HepG2 (cell line): ENCODE results near the gene MBD2. TPM values are rescaled to one million over a fixed set of nuclear protein-coding genes. Genes with fewer than 3 reads are reported as not detected.

Experiments used
- ATAC-seq: fragments of 200-7000 bp; cut with Tn5 transposase; 3 replicates; pipeline ENCODE4 v1.9.1; 2020; ENCODE audit warnings: mild to moderate bottlenecking, moderate library complexity
- BruUV-seq: library from RNA; stranded (reverse); fragments of 400-500 nt; replicated peaks from 2 replicates; lab custom pipeline; 2021; lab: Mats Ljungman, UMichigan
- CTCF ChIA-PET: fragments of 300-600 bp; formaldehyde crosslinking; extraction: SDS; loops from one replicate; lab custom pipeline; 2021; ENCODE audit warnings: low total read pairs, inconsistent platforms, low intra/inter-chr PET ratio; lab: Yijun Ruan, JAX
- POLR2A ChIA-PET: fragments of 350-600 bp; sonication (Branson Sonifier 250); formaldehyde crosslinking; loops from one replicate; lab custom pipeline; 2020; ENCODE audit warnings: antibody characterized with exemption, inconsistent platforms; lab: Yijun Ruan, JAX
- DNase-seq: peaks from one replicate; pipeline ENCODE4 v3.0.0-alpha.2; 2015; ENCODE audit warnings: low spot score
- FAIRE-seq: peaks from 3 replicates; lab custom pipeline; 2011; peaks lifted over from hg19 to GRCh38; lab: Jason Lieb, UNC
- H2AFZ ChIP-seq: one replicate; pipeline ENCODE4 v1.6.1; 2011; ENCODE audit warnings: low read length, inconsistent platforms
- H3K27ac ChIP-seq: fragments of 300-600 bp; 3 replicates; pipeline ENCODE4 v1.8.0; 2011; ENCODE audit warnings: mixed run types, mild to moderate bottlenecking, mixed read lengths, low read length, inconsistent platforms; ENCODE audit not compliant: insufficient read depth; ENCODE audit errors: extremely low read length
- H3K27me3 ChIP-seq, 2 experiments: fragments of 200-600 bp in 1 of 2; 2 replicates in 1 of 2; 3 replicates in 1 of 2; pipeline versions ENCODE4 v1.6.0 to v1.8.0; 2011; ENCODE audit warnings: low read length in 2 of 2, mild to moderate bottlenecking in 2 of 2, moderate library complexity in 2 of 2, inconsistent platforms in 1 of 2; ENCODE audit not compliant: insufficient read depth in 2 of 2, control insufficient read depth in 1 of 2
- H3K36me3 ChIP-seq, 2 experiments: fragments of 200-600 bp in 1 of 2; replicated peaks in 1 of 2; 2 replicates in 1 of 2; 3 replicates in 1 of 2; pipeline versions ENCODE4 v1.5.1 to v1.8.0; 2011; ENCODE audit warnings: low read length in 2 of 2, inconsistent platforms in 1 of 2; ENCODE audit not compliant: insufficient read depth in 2 of 2, control insufficient read depth in 1 of 2
- H3K4me1 ChIP-seq: 2 replicates; pipeline ENCODE4 v1.5.1; 2012; ENCODE audit warnings: low read length, inconsistent platforms; ENCODE audit not compliant: insufficient read depth
- H3K4me2 ChIP-seq: 2 replicates; pipeline ENCODE4 v1.6.0; 2011; ENCODE audit warnings: low read depth, low read length, inconsistent platforms
- H3K4me3 ChIP-seq, 3 experiments: fragments of 200-600 bp in 1 of 3; sonication (generic), shearing (Covaris generic) in 1 of 3; replicated peaks in 1 of 3; 2 replicates each; pipeline ENCODE4 v1.5.1; 2011 to 2016; ENCODE audit warnings: low read length in 3 of 3, inconsistent platforms in 2 of 3, low read depth in 2 of 3, mild to moderate bottlenecking in 2 of 3, control low read depth in 1 of 3, mixed read lengths in 1 of 3; ENCODE audit not compliant: insufficient read depth in 1 of 3
- H3K79me2 ChIP-seq: one replicate; pipeline ENCODE4 v1.6.1; 2011; ENCODE audit warnings: low read length, inconsistent platforms; ENCODE audit not compliant: insufficient read depth
- H3K9ac ChIP-seq: 2 replicates; pipeline ENCODE4 v1.6.0; 2011; ENCODE audit warnings: mild to moderate bottlenecking, low read depth, low read length, inconsistent platforms; ENCODE audit not compliant: insufficient read depth
- H3K9me3 ChIP-seq: 2 replicates; pipeline ENCODE4 v1.5.1; 2012; ENCODE audit warnings: mild to moderate bottlenecking, low read length
- H4K20me1 ChIP-seq: 2 replicates; pipeline ENCODE4 v1.6.0; 2011; ENCODE audit warnings: inconsistent platforms, mild to moderate bottlenecking, low read length, moderate library complexity; ENCODE audit not compliant: insufficient read depth
- AFF4 ChIP-seq: sonication (generic); formaldehyde crosslinking; IDR thresholded peaks from 2 replicates; pipeline ENCODE4 v1.4.0; 2020; ENCODE audit warnings: missing genetic modification reagents
- ATF3 ChIP-seq: sonication (generic); formaldehyde crosslinking; IDR thresholded peaks from 2 replicates; pipeline ENCODE4 v1.4.0; 2020; ENCODE audit warnings: missing genetic modification reagents
- ATF7-NPFF ChIP-seq: sonication (generic); formaldehyde crosslinking; IDR thresholded peaks from 2 replicates; pipeline ENCODE4 v1.8.1; 2023; ENCODE audit warnings: mild to moderate bottlenecking, low read depth, missing genetic modification reagents, moderate library complexity
- CHD2 ChIP-seq: IDR thresholded peaks from 2 replicates; pipeline ENCODE4 v1.6.1; 2011; ENCODE audit warnings: low read depth, low read length, improper control_type of control experiment
- DR1 ChIP-seq: sonication (generic); formaldehyde crosslinking; IDR thresholded peaks from 2 replicates; pipeline ENCODE4 v1.8.0; 2021; ENCODE audit warnings: mild to moderate bottlenecking, missing genetic modification reagents, inconsistent platforms
- LRRFIP1 ChIP-seq: sonication (generic); formaldehyde crosslinking; conservative IDR thresholded peaks from 2 replicates; pipeline ENCODE4 v1.4.0; 2020; ENCODE audit warnings: missing genetic modification reagents
- MAX ChIP-seq: IDR thresholded peaks from 2 replicates; pipeline ENCODE4 v1.6.1; 2012; ENCODE audit warnings: inconsistent platforms
- MIER2 ChIP-seq: IDR thresholded peaks from 2 replicates; pipeline ENCODE4 v1.6.1; 2016; ENCODE audit warnings: missing biosample characterization, missing genetic modification reagents
- NCOR1 ChIP-seq: fragments of 200-600 bp; sonication (generic); IDR thresholded peaks from 2 replicates; pipeline ENCODE4 v1.7.0; 2017; ENCODE audit warnings: antibody characterized with exemption, low read length, borderline replicate concordance
- PITX1 ChIP-seq: sonication (generic); formaldehyde crosslinking; IDR thresholded peaks from 2 replicates; pipeline ENCODE4 v1.5.1; 2020; ENCODE audit warnings: mild to moderate bottlenecking, missing genetic modification reagents
- RAD51 ChIP-seq: fragments of 450-650 bp; IDR thresholded peaks from 2 replicates; pipeline ENCODE4 v1.6.1; 2016; ENCODE audit warnings: borderline replicate concordance
- ZBTB10 ChIP-seq: sonication (generic); formaldehyde crosslinking; IDR thresholded peaks from 2 replicates; pipeline ENCODE4 v1.4.0; 2020; ENCODE audit warnings: missing genetic modification reagents, borderline replicate concordance
- ZFY ChIP-seq: sonication (generic); formaldehyde crosslinking; IDR thresholded peaks from 2 replicates; pipeline ENCODE4 v1.4.0; 2020; ENCODE audit warnings: missing genetic modification reagents
- ZNF136 ChIP-seq: sonication (generic); formaldehyde crosslinking; IDR thresholded peaks from 2 replicates; pipeline ENCODE4 v1.8.1; 2022; ENCODE audit warnings: low read depth, mild to moderate bottlenecking, moderate library complexity, missing genetic modification reagents
- ZNF343 ChIP-seq: sonication (generic); formaldehyde crosslinking; IDR thresholded peaks from 2 replicates; pipeline ENCODE4 v1.4.0; 2020; ENCODE audit warnings: mild to moderate bottlenecking, missing genetic modification reagents
- ZNF569 ChIP-seq: sonication (generic); formaldehyde crosslinking; IDR thresholded peaks from 2 replicates; pipeline ENCODE4 v1.5.0; 2020; ENCODE audit warnings: mild to moderate bottlenecking, missing genetic modification reagents, moderate library complexity, borderline replicate concordance
- ZNF614 ChIP-seq: IDR thresholded peaks from 2 replicates; pipeline ENCODE4 v1.6.1; 2018; ENCODE audit warnings: missing biosample characterization, missing genetic modification reagents, inconsistent platforms, borderline replicate concordance
- WGBS: methylation state at CpG from one replicate; pipeline ENCODE4 v1.1.6; 2017; ENCODE audit warnings: low lambda C conversion rate; 5-methylcytosine and 5-hydroxymethylcytosine counted together
- in situ Hi-C: cut with HindIII; loops from 2 replicates; pipeline ENCODE4 v1.10.0; 2017; ENCODE audit warnings: low pct_unique_long_range_greater_than_20kb; ENCODE audit not compliant: extremely low pct_ligation_motif_present
- intact Hi-C: fragments of 100-400 bp; cut with micrococcal nuclease; formaldehyde crosslinking; loops from one replicate; pipeline ENCODE4 v1.10.0; 2022; ENCODE audit not compliant: unreplicated experiment
- polyA plus RNA-seq, 8 experiments: library from polyadenylated mRNA; depleted of rRNA in 3 of 8; stranded (reverse) in 7 of 8; unstranded in 1 of 8; fragments of >200 nt; fragmentation: Illumina TruSeq in 4 of 8; extraction: Trizol in 4 of 8; gene quantifications; 2 replicates each; pipeline versions ENCODE4 v1.2.1 to v1.2.3, GENCODE V29; 2011 to 2016; ENCODE audit warnings: low read depth in 4 of 8, missing spikeins in 1 of 8, mixed read lengths in 1 of 8; ENCODE audit not compliant: insufficient read depth in 1 of 8
- total RNA-seq, 5 experiments: library from RNA; depleted of rRNA; stranded (reverse); fragments of >200 nt; fragmentation: Illumina TruSeq; extraction: Trizol; gene quantifications; 2 replicates each; pipeline ENCODE4 v1.2.3, GENCODE V29; 2016; ENCODE audit warnings: low read depth in 1 of 5

MBD2 gene
- total and polyA plus RNA-seq, 2 of the 13 experiments (the other 11 are each of a cell fraction or from before 2014, with no cell fraction given), result 19.1 to 38.5 TPM

GRCh38 chr18:54215069-54215468, 9.4 kb downstream of the MBD2 start:
- no peaks in the 10 kb centered on the region for H3K9me3 ChIP-seq
- no peak overlapping the region for H2AFZ ChIP-seq
- H3K9ac ChIP-seq, result no peak overlapping the region
- WGBS, result 94% methylated on average over 3 of the region's 3 CpGs
- POLR2A ChIA-PET, result no interaction called here
- ATAC-seq, result no peak
- CTCF ChIA-PET, result no interaction called here
- H3K36me3 ChIP-seq, result no peaks in the 10 kb centered on the region
- H3K4me3 ChIP-seq, result no peak overlapping the region
- peaks cover 32% of the 10 kb centered on the region for H3K4me1 ChIP-seq
- H3K4me2 ChIP-seq, result no peak overlapping the region
- H3K79me2 ChIP-seq, result peaks cover 80% of the 10 kb centered on the region
- BruUV-seq, result no TSS peak
- no peaks in the 10 kb centered on the region; the same call in 1 of the 2 replicates for H4K20me1 ChIP-seq
- no peak for FAIRE-seq
- in situ Hi-C loops (no loop called here), intact Hi-C loops (no loop called here)
- DNase-seq, result no peak
- H3K27me3 ChIP-seq, result no peaks in the 10 kb centered on the region
- H3K27ac ChIP-seq, result no peak overlapping the region
- TF ChIP-seq MAX (no peak), RAD51 (no peak), ZNF614 (CRISPR knock-in tag) (no peak), MIER2 (CRISPR knock-in tag) (no peak), LRRFIP1 (no peak), ATF3 (CRISPR knock-in tag) (no peak), ZBTB10 (CRISPR knock-in tag) (no peak), DR1 (CRISPR knock-in tag) (no peak), ZNF343 (CRISPR knock-in tag) (no peak), CHD2 (no peak), ATF7-NPFF (CRISPR knock-in tag) (no peak), ZNF136 (CRISPR knock-in tag) (no peak), NCOR1 (no peak), ZNF569 (CRISPR knock-in tag) (no peak), ZFY (CRISPR knock-in tag) (no peak), AFF4 (no peak), PITX1 (CRISPR knock-in tag) (no peak)
